ENCODE results near the gene GDF11.

DNA sequence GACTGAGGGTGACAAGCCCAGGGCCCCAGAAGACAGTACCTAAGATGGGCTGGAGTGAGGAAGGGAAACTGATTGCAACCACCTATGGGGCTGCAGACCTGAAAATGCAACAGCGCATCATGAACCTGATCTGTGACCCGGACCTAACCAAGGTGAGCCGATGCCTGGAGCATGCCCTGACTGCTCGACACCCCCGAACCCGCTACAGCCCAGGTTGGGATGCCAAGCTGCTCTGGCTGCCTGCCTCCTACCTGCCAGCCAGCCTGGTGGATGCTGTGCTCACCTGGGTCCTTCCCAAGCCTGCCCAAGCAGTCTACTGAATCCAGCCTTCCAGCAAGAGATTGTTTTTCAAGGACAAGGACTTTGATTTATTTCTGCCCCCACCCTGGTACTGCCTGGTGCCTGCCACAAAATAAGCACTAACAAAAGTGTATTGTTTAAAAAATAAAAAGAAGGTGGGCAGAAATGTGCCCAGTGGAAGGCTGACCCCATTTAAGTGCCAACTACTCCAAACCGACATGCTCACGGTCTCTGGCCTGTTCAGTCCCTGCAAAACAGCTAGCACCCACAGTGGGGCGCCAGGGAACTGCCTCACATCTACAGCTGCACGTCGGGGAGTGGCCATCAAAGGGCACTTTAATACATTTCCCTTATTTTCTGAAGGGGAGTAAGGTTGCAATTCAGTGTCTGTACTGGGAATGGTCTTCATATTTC is 18.5 kb upstream of the GDF11 start:
- TF ChIP-seq, protein P1, sequence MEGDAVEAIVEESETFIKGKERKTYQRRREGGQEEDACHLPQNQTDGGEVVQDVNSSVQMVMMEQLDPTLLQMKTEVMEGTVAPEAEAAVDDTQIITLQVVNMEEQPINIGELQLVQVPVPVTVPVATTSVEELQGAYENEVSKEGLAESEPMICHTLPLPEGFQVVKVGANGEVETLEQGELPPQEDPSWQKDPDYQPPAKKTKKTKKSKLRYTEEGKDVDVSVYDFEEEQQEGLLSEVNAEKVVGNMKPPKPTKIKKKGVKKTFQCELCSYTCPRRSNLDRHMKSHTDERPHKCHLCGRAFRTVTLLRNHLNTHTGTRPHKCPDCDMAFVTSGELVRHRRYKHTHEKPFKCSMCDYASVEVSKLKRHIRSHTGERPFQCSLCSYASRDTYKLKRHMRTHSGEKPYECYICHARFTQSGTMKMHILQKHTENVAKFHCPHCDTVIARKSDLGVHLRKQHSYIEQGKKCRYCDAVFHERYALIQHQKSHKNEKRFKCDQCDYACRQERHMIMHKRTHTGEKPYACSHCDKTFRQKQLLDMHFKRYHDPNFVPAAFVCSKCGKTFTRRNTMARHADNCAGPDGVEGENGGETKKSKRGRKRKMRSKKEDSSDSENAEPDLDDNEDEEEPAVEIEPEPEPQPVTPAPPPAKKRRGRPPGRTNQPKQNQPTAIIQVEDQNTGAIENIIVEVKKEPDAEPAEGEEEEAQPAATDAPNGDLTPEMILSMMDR (IDR thresholded peaks at IDR 0.05 in 8 of 11, conservative IDR thresholded peaks at IDR 0.05 in 3 of 11) = peak in 10 of 11 experiments; percentile 33 to 76 (median 60)
- TF ChIP-seq POLR2A (IDR thresholded peaks at IDR 0.05) = no peak
- peak; percentile 57 to 80 (median 68) for TF ChIP-seq POLR2AphosphoS5 (IDR thresholded peaks at IDR 0.05)

Measured in spleen (tissue), 7 donors.